ENCODE measurements around the gene DUSP7.
"Not testable (repeated sequence)": the region's sequence is repeated elsewhere in the genome, so short reads cannot be mapped to it uniquely, and the experiment has no call there.

The DUSP7 gene

DNA sequence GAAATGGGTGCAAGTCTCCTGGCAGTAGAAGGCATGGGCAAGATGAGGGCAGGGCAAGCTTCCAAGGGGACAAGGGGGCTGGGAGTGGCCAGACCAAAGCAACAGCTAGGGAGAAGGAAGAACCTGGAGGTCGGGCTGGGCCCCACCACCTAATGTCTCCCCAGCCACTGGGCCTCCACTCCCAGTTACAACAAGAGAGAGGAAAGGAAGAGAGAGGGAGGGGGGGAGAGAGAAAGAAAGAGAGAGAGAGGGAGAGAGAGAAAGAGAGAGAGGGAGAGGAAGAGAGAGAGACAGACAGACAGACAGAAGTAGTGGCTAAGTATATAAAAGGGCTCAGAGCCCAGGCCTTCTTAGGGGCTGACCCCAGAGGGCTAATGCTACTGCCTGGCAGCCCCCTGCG lies 6.9 kb downstream of the DUSP7 start:
- no peak for DNase-seq (ENCODE audit: low spot score)

DNA sequence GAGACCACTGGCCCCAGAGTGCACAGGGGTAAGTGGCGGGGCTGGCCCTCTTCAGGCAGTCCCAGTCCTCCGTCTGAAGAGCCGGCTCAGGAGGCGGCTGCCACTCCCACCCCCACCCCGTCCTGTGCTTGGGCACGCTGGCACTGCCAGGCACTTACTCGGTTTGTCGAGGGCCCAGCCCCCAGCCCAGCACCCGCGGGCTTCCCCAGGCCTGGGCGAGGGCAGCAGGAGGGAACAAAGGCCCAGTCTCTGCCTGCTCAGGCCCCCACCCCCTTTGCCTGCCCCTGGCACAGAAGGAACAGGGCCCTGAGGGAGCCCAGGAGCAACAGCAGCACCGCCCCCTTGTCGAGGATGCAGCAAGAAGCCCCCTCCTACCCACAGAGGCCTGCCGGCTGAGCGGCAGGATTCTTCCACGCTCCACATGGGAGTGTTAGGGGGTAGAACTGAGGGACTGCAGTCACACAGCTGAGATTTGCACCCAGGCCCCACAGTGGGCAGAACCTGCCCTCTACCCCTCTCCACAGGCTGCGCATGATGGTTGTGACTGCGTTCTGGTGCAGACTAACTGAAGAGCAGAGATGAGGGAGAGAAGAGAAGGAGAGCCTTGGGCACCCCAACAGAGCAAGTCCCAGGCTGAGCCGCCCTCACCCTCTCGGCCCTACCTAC lies 8.9 kb downstream of the DUSP7 start:
- FAIRE-seq (no peak), DNase-seq (ENCODE audit: low spot score) (peak; percentile 7)

More for the DNA sequence above, 6.9 kb downstream of the DUSP7 start:
- no peak for FAIRE-seq

DNA sequence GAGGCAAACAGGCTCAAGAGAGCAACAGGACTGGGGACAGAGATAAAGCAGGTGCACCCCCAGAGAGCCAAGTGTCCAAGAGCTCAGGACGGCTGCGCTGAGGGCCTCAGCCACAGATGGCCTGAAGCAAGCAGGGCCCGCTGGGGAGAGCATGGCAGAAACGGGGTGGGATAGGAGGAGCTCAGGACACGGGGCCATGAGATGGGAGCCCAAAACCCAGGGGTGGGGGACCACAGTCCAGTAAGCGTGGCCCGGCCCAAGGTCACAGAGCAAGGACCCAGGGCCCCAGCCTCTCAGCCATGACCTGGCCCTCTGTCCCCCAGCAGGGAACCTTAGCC lies 9.5 kb downstream of the DUSP7 start:
- FAIRE-seq (no peak), DNase-seq (ENCODE audit: low spot score) (no peak)

DNA sequence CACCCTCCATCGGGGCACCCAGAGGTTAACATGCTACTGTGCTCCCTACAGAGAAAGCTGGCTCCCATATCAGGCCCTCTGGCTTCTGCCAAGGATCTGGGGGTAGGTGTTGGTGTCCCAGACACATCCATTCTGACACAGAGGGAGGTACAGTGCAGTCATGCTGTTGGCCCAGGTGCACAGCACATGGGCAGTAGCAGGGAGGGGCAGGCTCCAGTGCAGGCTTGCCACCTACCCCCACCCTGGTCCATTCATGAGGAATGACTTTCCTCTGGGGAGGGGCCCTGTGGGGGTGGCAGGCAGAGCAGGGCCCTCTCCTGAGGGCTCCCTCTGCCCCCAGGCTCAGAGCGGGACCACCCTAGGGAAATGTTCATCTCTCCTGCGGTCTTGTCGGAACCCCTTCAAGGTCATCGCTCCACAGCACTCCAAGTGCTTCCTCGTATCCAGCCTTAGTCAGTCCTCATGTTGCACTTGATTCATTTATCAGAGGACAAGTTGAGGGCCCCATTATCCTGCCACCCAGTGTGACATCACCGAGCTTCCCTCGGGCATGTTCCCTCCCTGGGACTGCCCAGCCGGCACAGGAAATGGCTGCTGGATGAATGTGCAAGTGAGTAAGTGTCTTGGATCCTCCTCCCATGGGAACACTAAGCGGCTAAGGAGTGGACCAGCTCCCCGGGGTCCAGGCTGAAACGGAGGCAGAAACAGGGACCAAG lies 10.0 kb downstream of the DUSP7 start:
- peak; percentile 83 for FAIRE-seq
- DNase-seq (ENCODE audit: low spot score): peak; percentile 91

DNA sequence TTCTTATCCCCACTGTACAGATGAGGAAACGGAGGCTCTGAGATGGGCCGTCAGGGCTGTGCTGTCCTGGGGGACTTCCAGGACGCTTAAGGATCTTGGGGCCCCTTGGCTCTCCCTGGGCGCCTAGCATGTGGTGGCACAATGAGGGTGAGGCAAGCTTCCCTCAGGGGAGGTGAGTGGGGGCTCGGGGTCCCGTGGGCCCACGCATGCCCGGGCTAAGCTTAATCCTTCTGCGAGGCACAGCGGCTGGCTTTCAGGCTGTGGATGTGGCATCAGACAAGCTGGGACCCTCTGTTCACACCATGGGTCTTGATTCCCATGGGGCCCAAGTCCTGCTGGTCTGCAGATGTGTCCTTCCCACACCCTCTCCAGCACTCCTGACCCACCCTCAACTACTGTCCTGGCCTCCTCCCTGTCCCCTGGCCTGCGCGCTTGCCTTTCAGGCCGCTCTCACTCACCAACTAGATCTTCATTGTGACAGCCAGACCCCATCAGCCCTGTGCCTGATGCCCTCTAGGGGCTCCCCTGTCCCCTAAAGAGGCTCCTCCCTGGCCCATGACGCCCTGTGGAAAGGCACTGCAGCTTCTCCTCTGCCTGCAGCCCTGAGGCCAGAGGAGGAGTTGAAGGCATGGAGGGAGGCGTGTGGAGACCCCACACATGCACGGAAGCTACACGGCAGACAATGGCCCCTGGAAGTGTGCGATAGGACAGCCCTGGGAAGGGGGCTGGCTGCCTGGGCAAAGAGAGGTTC lies 11.3 kb downstream of the DUSP7 start:
- DNase-seq (ENCODE audit: low spot score) (no peak), FAIRE-seq (no peak)

DNA sequence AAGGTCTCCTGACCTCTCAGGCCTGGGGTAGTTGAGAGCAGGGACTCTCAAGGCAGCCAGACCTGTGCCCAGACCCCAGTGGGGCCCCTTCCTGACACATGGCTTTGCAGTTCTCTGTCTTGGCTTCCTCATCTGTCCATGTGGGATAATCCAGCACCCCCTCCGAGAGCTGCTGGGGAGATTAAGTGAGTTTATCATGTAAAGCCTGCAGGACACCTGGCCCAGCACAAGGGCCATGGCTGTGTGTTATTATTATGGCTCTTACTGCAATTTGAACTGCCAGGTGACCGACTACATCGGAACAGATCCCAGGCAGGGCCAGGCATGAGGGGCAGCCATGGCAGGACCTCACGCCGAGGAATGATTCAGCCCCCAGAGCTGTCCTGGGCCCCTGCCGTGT lies 12.6 kb downstream of the DUSP7 start:
- DNase-seq (ENCODE audit: low spot score) (no peak), FAIRE-seq (no peak)

DNA sequence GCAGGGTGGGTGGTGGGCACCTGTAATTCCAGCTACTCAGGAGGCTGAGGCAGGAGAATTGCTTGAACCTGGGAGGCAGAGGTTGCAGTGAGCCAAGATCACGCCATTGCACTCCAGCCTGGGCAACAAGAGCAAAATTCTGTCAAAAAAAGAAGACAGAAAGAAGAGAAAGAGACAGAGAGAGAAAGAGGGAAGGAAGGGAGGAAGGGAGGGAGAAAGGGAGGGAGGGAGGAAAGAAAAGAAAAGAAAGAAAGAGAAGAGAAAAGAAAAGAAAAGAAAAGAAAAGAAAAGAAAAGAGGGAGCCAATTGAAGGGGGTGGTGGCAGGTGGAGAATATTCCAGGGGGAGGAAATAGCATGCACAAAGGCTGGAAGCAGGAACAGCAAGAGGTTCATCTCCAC lies 13.3 kb downstream of the DUSP7 start:
- DNase-seq (ENCODE audit: low spot score); FAIRE-seq: not testable (repeated sequence)

DNA sequence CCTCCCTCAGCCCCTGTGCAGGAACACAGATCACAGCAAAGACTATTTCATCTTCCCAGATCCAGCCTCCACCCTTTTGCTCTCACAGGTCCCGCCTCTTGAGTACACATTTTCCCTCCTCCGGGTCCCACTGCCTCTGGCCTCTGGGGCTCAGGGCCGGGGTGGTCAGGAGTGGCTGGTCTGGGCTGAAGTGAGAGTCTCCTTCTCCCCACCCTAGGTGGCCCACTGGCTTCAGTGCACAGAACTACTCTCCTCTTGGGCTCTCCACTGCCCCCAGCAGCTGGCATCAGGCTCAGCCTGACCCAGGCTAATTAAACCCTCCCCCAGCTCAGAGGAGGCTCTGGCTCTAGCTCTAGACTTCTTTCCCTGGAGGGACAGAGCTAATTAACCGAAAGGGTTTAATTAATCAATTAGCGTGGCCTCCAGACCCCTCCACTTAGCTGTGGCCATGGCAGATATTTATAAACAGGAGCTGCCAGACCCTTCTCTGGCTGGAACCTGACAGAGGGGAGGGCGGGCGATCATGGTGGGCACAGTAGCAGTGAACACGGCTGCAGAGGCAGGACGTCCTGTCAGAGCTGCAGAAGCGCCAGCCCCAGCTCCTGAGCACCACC lies 15.1 kb downstream of the DUSP7 start:
- DNase-seq (ENCODE audit: low spot score): no peak
- no peak for FAIRE-seq

DNA sequence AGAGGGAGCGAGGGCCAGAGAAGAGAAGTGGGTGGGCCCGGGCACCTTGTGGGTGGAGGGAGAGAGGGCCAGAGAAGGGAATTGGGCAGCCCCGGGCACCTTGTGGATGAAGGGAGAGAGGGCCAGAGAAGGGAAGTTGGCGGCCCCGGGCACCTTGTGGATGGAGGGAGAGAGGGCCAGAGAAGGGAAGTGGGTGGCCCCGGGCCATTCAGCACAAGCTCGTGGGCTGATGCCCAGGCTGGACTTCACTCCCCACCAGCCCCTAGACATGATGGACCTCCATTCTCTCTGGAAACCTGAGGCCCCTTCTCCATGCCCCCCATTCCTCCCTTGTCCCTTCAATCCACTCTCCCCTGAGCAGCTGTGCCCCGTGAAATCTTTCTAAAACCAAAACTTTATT lies 15.8 kb downstream of the DUSP7 start:
- FAIRE-seq (no peak), DNase-seq (ENCODE audit: low spot score) (no peak)

DNA sequence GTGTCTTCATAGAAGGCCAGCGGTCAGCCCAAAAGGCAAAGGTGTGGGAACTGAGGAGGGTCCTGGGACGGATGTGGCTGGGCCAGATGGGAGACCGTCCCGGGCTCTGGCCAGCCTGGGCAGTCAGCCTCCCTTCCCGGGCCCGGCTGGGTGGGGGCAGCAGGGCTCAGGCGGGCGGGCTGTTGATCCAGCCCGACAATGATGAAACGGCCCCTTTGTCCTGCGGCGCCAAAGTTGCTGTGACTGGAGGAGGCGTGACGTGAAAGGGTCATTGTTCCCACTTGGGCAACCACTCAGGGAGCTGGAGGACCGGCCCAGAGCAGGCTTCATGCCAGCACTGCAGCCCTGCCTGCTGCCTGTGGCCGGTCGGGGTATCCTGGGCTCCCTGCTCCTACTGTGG lies 16.5 kb downstream of the DUSP7 start:
- no peak for FAIRE-seq
- DNase-seq (ENCODE audit: low spot score): no peak

DNA sequence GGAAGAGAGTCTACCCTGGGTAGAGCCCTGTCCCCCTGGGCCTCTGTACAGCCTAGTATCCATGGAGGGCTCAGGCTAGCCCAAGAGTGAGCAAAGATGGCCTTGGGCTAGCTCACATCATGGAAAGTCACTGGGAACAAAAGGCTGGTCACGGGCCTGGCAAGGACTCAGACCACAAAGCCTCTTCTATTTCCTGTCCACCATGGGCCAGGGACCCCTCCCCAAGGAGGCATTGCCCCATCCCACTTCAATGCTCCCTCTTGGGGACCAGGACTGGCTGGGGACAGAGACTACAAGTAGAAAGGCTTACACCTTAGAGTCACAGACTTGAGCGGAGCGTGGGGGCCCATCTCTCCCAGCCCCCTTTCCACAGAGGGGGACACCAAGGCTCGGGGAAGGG lies 16.9 kb downstream of the DUSP7 start:
- DNase-seq (ENCODE audit: low spot score) (no peak), FAIRE-seq (no peak)

DNA sequence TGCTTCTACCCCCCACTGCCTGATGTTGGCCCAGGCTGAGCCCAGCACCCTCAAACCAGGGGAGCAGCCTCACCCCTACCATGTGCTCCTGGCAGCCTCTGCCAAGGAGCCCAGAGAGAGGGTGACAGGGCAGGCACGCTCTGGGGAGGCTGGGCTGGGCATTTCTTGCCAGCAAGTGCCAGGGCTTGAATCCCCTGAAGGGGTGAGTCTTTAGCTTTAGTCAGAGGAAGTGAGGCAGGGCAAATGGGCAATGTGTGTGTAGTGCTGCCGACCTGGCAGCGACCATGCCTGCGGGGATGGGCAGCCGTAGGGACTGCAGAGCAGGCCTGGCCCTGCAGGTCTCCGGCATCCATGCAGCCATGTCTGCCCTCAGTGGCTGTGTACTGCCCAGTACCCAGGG lies 18.1 kb downstream of the DUSP7 start:
- no peak for FAIRE-seq

DNA sequence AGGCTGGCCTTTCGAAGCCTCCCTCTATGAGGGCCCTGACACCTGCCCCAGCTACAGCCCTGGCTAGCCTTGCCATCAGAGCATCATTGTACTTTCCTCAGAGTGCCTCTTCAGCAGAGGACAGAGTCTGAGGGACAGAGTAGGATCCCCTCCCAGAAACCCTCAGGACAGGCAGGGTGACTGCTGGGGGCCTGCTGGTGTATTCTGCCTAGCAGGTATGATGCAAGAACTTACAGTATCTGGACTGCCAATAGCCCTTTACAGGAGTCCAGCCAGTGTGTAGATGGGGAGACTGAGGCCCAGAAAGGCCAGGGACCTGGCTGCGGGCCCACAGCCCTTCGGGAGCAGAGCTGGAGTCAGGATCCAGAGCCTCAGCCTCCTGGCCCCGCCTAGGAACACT lies 19.1 kb downstream of the DUSP7 start:
- FAIRE-seq (no peak), DNase-seq (ENCODE audit: low spot score) (no peak)

More for the DNA sequence above, 18.1 kb downstream of the DUSP7 start:
- DNase-seq (ENCODE audit: low spot score): no peak

DNA sequence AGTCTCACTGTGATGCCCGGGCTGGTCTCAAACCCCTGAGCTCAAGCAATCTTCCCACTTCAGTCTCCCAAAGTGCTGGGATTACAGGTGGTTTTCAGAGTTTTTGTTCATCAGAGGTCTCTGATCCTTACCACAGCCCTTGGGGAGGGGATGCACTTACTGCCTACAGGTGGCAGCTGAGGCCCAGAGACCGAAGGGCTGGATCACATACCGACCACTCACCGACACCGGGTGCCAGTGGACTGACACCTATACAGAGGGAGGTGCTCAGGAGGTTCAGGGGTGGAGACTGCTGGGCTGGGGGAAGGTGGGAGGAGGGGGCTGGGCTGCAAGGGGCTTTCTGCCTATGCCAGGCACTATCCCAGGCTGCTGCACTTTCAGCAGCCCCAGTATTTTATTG lies 19.5 kb downstream of the DUSP7 start:
- DNase-seq (ENCODE audit: low spot score) (no peak), FAIRE-seq (no peak)

DNA sequence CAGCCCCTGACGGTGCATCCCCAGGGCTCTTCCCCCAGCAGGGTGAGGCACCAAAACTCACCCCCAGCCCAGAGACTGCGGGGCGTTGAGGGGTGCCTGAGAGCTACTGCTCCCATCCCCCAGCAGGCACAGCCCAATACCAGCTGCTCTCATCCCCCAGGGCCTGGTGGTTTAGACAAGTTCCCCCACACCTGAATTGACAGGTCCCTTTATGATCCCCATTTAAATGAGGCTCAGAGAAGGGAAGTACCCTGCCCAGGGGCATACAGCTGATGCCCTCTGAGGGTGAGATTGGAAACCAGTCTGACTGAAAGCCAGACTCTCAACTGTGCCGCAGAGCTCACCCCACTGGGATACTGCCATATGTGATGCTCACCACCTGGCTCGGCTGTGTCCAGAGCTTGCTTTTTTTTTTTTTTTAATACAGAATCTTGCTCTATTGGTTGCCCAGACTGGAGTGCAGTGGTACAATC lies 20.1 kb downstream of the DUSP7 start:
- FAIRE-seq (no peak), DNase-seq (ENCODE audit: low spot score) (no peak)

DNA sequence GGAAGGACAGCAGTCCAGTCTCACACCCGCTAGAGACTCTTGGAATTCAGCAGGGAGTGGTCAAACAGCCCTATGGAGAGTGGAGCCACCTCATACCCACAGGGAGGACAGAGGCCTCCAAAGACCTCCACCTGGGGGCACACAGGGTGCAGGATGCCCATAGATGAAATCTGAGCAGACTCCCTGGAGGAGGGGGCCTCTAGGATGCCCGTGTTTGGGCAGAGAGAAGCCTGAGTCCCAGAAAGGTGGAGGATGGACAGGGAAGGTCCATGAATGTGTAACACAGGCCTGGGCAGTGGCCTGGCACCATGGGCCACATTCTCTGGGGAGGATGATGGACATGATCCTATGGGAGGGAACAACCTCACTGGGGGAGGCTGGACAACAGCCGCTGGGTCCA lies 21.7 kb downstream of the DUSP7 start:
- DNase-seq (ENCODE audit: low spot score) (no peak), FAIRE-seq (no peak)

DNA sequence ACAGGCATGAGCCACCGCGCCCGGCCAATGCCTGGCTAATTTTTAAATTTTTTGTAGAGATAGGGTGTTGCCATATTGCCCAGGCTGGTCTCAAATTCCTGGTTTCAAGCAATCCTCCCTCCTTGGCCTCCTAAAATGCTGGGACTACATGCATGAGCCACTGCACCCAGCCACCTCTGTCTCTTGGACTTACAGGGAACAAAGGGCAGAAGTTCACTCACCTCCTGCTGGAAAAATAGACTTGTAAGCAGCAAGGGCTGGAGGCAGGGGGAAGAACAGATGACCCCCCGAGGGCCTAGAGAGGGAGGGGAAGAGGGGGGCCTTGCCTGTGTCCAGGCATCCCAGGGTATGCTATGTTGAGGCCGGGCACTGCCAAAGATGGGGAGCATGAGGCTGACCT lies 22.2 kb downstream of the DUSP7 start:
- FAIRE-seq (no peak), DNase-seq (ENCODE audit: low spot score) (no peak)

DNA sequence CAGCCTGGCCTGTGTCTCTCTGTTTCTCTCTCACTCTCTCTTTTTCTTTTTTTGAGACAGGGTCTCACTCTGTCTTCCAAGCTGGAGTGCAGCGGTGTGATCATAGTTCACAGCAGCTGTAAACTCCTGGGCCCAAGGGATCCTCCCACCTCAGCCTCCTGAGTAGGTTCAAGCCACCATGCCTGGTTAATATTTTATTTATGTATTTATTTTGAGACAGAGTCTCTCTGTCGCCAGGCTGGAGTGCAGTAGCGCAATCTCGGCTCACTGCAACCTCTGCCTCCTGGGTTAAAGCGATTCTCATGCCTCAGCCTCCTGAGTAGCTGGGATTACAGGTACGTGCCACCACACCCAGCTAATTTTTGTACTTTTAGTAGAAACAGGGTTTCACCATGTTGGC lies 22.6 kb downstream of the DUSP7 start:
- not testable (repeated sequence) for DNase-seq (ENCODE audit: low spot score); FAIRE-seq

DNA sequence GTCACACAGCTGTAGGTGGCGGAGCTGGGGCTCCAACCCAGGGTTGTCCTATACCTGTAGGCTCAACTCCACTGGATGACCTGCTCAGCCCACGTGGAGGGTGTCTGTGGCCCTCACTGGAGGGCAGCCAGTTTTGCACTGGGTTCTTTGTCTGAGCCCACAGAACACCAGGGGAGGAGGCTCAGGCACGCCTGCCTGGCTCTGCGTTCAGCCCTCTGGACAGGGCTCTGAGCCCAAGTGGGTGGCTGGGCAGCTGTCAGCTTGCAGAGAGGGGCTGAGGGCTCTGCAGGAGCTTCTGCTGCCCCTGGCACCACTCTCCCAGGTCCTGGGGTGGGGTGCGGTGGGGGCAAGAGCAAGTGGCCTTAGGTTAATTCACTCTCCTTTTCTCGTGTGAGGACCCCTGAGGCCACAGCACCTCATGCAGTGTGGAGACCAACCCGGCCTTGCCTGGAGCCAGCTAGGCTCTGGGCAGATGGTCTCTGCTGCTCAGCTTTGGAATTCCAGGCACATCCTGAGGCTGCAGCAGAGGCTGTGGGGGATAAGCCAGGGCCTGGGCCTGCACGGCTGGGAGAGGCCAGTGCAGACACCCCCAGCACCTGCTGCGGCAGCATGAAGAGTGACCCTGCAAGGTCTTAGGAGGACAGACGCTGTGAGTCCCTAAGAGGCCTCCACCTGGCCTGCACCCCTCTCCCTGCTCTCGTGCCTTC lies 23.5 kb downstream of the DUSP7 start:
- FAIRE-seq (no peak), DNase-seq (ENCODE audit: low spot score) (no peak)

DNA sequence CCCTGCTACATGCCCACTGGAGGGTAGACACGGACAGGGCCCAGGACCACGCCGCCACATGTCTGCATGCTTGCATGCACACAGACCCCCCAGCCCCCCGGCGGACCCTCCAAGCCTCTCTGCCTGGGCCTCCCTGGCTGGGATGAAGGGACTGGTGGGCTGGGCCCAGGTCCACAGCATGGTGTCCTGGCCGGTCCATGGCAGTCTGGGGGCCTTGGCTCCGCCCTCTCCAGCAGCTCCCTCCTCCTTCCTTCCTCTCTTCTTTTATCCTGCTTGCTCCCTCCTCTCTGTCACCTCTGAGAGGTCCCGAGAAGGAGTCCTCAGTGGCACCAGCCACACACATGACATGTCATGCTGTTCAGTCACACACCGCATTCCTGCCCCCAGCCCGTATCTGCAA lies 24.5 kb downstream of the DUSP7 start:
- FAIRE-seq (no peak), DNase-seq (ENCODE audit: low spot score) (no peak)

DNA sequence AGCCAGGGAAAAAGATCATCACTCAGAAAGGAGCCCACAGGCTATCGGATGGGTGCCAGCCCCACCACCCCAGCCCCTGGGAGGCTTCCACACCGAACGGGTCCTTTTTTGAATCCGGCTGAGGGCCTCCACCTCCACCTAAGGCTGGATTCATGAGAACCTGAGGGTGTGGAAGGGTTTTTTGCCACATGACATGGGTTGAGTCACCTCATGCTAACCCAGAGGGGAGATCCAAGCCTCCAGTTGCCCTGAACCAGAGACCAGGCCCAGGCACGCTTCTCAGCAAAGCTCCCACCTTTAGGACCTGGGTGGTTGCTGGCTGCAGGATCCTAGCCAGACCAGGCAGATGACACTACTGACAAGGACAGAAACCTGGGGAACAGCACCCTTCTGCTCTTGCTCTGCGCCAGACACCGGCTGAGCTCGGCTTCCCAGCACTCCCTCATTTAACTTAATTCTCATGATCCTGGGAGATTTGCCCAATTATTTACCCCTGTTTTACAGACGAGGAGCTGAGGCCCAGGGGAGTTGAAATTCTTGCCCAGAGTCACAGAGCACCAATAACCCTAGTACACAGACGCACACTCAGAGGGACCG lies 25.6 kb downstream of the DUSP7 start:
- FAIRE-seq (no peak), DNase-seq (ENCODE audit: low spot score) (no peak)

All from RCC 7860 (cell line).